GM21576 (cell line): ENCODE data around the gene CD177.
"Not testable (repeated sequence)": the region's sequence is repeated elsewhere in the genome, so short reads cannot be mapped to it uniquely, and the experiment has no call there.

Experiments used
- ATAC-seq: cut with Tn5 transposase; IDR thresholded peaks from one replicate; pipeline ENCODE4 v1.9.1; 2021; ENCODE audit warnings: mild to moderate bottlenecking, moderate library complexity; ENCODE audit not compliant: unreplicated experiment

CD177 gene

DNA sequence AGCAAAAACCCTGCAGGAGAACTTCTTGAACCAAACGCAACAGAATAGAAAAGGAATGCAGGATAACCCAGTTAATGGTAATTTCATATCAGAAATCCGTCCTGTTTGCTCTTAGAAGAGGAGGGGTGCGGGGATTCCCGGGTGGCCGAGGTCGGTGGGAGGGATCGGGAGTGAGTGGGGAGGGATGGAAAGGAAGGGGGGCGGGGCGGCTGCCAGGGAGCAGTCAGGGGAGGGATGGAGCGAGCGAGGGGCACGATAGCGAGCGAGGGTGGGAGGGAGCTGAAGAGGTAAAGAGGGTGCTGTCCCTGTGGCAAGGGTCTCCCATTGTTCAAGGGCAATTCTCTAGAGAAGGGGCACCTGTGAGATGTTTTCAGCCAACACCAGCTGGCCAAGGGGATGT lies 26.5 kb downstream of the CD177 start:
- ATAC-seq, result no peak

DNA sequence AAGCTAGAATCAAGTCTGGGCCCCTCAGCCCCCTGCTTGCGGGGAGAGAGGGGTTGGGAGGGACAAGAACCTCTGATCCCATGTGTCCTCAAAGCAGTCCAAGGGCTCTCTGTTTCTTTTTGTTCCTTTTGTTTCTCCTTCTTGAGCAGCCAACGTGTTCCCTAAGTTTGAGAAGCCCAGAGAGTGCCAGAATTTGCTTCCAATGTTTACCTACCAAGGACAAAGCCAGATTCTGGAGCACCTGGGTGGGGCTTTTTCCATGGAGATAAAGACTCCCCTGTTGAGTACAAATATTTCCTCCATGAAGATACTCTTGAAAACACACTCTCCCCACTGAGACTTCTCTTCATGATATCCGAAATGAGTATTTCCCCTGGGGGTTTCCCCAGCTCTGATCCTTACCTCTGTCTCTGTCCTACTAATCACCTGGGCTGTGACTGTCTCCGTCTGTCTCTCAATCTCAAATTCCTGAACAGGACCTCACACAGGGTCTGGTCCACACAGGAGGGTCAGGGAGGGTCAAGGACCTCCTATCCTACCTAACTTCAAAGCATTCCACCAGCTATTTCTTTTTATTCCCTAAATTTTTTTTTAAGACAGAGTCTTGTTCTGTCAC lies 27.4 kb downstream of the CD177 start:
- ATAC-seq, result no peak

DNA sequence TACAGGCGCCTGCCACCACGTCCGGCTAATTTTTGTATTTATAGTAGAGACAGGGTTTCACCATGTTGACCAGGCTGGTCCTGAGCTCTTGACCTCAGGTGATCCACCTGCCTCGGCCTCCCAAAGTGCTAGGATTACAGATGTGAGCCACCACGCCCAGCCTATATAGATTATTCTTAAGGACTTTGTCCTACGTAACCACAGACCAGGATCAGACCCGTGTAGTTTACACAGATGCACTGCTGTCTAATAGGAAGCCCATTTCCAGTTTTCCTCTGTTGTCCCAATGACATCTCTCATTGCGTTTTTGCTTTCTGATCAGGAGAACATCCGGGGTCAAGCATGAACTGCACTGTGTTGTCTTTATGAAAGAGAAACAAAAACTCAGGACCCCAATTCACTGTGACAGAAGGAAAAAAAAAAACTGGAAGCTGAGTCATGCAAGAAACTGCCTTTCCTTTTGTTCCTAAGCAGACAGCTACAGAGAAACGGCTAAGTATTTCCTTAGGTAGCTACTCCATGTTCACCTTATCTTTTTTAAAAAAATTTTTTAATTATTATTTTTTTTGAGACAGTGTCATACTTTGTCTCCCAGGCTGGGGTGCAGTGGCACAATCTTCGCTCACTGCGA lies 29.2 kb downstream of the CD177 start:
- ATAC-seq, result not testable (repeated sequence)

DNA sequence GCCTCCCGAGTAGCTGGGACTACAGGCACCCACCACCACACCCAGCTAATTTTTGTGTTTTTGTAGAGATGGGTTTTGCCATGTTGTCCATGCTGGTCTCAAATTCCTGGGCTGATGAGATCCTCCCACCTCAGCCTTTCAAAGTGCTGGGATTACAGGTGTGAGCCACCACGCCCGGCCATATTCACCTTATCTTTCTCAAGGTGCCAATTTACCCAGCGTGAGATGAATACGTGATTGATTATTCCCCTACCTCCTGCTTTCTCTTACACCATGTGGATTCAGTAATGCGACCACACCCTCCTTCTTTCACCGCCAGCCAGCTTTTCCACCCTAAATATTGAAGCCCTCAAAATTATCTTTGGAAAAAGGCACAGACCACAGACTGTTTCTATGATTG lies 29.8 kb downstream of the CD177 start:
- ATAC-seq, result not testable (repeated sequence)

DNA sequence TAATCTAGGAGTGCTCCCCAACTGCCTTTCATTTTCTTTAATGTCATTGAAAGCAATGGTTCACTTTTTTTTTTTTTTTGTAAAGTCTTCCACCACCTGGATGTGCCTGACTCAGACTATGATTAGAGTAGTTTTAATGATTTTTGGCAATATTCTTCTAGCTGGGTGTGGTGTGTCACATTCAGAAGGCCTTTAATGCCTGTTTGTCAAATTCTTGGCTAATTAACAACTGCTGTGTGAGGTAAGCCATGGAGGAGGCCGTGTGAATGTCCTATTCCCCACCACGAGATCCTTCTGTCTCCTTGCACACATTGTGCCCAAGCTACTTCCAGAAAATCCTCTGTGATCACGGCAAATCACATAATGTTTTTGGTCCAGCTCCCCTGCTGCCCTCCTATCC lies 30.3 kb downstream of the CD177 start:
- not testable (repeated sequence) for ATAC-seq

DNA sequence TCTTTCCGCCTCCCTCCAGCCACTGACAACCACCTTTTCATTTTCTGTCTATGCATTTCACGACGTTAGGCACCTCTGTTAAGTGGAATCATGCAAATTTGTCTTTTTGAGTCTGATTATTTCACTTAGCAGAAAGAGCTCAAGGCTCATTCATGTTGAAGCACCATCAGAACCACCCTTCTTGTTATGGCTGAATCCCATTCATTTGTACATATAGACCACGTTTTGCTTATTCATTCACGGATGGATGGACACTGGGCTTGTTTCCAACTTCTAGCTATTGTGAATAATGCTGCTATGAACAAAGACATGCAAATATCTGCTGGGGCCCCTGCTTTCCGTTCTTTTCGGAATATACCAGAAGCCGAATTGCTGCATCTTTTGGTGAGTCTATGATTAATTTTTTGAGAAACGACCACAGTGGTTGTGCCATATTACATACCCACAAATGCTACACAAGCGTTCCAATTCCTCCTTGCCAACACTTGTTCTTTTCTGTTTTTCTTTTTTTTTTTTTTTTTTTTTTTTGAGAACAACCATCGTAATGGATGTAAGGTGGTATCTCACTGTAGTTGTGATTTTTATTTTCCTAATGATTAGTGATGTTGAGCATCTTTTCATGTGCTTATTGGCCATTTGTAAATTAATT lies 37.5 kb downstream of the CD177 start:
- not testable (repeated sequence) for ATAC-seq

DNA sequence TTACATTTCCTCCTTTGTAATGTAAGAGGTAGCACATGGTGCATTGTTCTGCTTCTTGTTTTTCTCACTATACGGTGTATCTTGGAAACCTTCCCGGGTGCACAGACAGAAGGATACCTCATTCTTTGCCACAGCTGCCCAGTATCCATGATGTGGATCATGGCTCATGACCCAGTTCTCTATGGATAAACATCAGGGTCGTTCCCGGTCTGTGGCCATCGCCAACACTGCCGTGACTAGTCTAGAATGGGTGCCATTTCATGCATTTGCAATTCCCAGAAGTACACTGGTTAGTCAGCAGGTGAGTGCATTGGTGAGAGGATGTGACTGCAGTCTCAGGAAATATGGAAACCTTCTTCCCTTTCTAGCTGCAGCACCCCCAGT lies 38.1 kb downstream of the CD177 start:
- ATAC-seq, result not testable (repeated sequence)

DNA sequence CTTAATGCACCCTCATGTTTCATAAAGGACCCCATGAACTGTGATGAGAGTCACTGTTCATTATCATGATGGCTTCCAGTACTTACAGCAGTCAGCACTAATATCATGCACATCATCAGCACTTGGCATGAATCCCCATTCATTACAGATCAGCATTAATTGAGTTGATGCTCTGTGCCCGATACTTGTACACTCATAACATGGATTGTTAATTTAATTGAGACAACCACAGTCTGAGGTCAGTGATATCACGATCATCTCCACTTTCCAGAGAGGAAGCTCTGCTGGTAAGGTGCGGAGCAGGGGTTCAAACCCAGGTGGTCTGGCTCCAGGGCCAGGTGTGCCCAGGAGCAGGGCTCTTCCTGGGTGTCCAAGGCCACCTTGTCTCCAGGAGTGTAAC lies 40.0 kb downstream of the CD177 start:
- ATAC-seq, result not testable (repeated sequence)

DNA sequence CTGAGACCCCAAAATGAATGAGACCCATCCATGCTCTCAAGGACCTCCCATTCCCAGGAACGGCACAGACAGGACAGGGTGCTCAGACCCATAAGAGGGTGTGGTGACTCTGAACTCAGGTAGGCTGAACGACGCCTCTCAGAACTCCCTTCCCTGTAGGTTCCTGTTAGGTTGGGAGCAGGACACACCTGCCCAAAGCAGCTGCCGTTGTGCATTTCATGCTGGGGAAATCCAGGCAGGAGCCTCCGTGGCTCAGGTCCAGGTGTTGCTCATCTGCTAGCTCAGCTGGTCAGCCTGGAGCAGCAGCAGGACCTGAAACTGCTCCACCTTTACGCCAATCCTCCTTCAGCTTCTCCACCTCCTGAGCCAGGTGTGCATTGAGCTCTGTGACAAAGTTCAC lies 42.1 kb downstream of the CD177 start:
- ATAC-seq, result no peak

DNA sequence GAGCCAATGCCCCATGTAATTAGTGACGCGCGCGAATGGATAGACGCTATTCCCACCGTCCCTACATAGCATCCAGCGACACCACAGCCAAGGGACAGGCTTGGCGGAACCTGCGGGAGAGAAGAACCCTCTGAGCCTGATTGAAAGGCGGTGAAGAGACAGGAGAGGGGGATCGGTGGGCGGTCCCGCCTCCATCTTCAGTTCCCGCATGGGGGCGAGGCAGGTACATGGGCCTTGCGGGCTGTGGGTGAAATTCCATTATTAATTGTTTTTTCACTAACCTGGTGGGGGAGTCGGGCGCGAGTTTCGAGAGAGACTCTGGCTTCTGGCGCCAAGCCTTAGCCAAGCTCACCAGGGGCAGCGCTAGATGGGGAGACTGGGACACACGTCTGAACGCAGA lies 52.8 kb downstream of the CD177 start:
- no peak for ATAC-seq

DNA sequence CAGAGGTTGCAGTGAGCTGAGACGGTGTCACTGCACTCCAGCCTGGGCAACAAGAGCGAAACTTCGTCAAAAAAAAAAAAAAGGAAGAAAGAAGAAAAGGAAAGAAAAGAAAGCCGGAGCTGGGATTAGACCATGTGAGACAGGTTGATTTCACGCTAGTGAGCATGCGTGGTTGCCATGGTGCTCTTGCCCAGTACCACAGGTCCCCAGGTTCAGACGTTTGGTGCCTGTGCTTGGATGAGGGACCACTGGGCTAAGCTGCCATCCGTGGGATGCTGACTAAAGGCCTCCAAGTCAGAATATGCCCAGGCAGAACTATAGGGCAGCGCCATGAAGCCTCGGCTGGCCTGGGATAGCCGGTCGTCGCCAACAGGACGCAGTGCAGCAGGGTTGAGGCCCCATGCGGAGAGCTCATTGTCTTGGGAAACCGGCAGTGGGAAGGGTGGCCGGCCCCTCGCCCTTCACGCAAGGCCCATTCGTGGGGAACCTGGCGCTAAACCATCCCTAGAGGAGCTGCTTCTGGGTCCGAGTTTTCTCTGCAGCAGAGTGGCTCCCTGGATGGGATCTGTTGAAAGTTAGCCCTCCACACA lies 54.0 kb downstream of the CD177 start:
- no peak for ATAC-seq

DNA sequence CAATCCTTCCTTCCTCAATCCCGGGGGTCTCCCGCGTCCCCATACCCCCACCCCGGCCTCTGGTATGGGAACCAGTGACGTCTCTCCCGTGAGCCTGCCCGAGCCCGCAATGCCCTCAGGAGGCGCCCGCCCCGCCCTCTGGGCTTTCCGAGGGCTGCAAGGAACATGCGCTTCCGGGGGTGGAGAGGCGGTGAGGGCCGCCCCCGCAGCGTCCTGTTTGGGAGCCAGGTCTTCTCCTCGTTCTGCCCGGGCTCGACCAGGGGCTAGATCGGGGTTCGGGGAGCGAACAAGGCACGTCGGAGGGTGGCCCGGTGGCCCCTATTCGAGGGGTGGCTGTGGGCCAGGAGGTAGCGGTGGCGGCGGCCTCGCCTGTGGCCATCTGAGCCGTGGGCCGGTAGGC lies 54.6 kb downstream of the CD177 start:
- ATAC-seq, result no peak

DNA sequence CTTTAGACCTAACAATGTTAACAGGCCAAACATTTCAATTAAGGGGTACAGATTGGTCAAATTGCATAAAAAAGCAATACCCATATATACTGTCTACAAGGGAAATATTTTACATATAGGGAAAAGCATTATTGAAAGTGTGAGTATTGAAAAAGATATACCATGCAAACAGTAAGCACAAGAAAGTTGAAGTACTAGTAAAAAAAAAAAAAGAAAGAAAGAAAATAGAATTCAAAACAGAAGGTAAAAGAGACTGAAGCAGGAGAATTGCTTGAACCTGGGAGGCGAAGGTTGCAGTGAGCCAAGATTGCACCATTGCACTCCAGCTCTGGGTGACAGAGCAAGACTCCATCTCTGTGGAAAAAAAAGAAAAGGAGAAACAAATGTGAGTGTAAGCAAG lies 55.9 kb downstream of the CD177 start:
- ATAC-seq, result no peak

DNA sequence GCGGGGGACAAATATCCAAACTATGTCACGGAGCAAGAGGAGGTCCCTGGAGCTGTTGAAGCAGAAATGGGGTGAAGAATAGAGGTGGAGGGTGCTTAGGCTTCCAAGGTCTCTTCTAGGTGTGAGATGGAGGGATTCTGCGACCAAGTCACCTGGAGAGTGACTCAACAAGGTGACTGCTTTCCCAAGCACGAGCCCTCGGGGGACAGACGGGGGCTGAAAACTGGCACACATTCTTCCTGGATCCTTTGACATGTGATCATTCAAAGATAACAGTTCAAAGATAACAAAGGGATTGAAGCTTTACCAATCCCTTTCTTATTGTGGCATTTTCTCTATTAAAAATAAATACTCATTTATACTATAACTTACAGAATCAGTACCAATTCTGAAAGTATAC lies 59.0 kb downstream of the CD177 start:
- ATAC-seq, result no peak
